Mesenteric fat pad (tissue), 1 donor: ENCODE measurements around the gene MUC5AC. TPM values are rescaled to one million over a fixed set of nuclear protein-coding genes. Genes with fewer than 3 reads are reported as not detected.
"Not testable (repeated sequence)": the region's sequence is repeated elsewhere in the genome, so short reads cannot be mapped to it uniquely, and the experiment has no call there.

Source experiments
- DNase-seq: peaks from one replicate; pipeline ENCODE4 v3.0.0-alpha.2; 2020; ENCODE audit warnings: low spot score
- total RNA-seq: library from RNA; stranded (reverse); fragmentation: NEBNext Ultra II Directional; extraction: Animal tissue kit (Norgen Biotek cat#: 25700); gene quantifications from one replicate; pipeline ENCODE4 v1.2.1, GENCODE V29; 2021
- donor health status: DM: yes; HTN: yes; CAD: no.

The MUC5AC gene
- total RNA-seq, 1 donor from 2014 or later: not detected

- not testable (repeated sequence) for DNase-seq
Observed at GRCh38 chr11:1248951-1249350, 91.2 kb downstream of the MUC5AC start.

DNA sequence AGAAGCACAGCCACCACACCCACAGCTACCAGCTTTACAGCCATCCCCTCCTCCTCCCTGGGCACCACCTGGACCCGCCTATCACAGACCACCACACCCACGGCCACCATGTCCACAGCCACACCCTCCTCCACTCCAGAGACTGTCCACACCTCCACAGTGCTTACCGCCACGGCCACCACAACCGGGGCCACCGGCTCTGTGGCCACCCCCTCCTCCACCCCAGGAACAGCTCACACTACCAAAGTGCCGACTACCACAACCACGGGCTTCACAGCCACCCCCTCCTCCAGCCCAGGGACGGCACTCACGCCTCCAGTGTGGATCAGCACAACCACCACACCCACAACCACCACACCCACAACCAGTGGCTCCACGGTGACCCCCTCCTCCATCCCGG, 92.7 kb downstream of the MUC5AC start:
- not testable (repeated sequence) for DNase-seq

Other genes starting within 250 kb of the MUC5AC start
- gene CHID1, start 247.1 kb upstream of the MUC5AC start, total RNA-seq: 72.1 TPM
- gene AP2A2, start 232.1 kb upstream of the MUC5AC start, total RNA-seq: 120 TPM
- gene MUC6, start 121.2 kb upstream of the MUC5AC start, total RNA-seq: not detected
- 0.80 TPM for gene MUC2, start 83.1 kb upstream of the MUC5AC start, total RNA-seq
- gene MUC5B, start 65.1 kb downstream of the MUC5AC start, total RNA-seq: not detected
- gene TOLLIP, start 151.7 kb downstream of the MUC5AC start, total RNA-seq: 63.6 TPM
- 1.4 TPM for gene BRSK2, start 232.0 kb downstream of the MUC5AC start, total RNA-seq